Midbrain (tissue), 1 donor: ENCODE measurements around the gene NFIB.

ENCODE experiments used
- DNase-seq: peaks from one replicate; lab custom pipeline; 2025; lab: John Stamatoyannopoulos, UW

Gene NFIB

DNA sequence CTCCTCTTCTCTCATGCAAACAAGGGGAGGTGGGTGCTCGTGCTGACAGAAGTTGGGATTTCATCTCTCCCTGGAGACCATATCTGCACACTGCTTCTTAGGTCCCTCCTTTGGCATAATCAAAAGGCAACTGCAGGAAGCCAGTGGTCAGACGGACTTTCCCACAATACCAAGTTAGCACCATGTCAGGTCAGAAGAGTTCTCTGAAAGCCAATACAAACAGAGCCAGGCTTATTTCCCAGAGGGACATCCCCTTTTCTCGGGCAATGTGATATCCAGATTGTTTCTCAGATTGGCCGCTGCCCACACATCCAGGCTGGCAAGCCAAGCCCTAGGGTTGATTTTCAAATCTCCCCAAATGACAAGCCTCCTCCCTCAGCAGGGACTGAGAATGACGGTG, 241.1 kb downstream of the NFIB start:
- no peak for DNase-seq

DNA sequence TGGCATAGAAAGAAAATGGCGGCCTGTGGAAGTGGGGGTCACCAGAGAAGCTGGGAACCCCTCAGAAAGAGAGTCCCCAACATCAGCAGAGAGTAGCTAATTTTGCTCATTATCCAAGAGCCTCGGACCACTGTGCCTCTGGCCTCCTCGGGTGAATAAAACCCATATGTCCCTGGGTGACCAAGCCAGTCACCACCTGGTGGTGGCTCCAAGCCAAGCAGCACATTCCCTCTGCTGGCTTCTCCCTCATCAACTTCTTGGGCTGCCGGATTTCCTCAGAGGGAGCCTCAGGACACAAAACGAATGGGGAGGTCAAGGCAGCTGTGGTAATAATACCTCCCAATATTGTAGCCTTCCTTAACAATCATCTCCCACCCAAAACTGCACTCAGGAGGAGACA, 242.5 kb downstream of the NFIB start:
- no peak for DNase-seq

DNA sequence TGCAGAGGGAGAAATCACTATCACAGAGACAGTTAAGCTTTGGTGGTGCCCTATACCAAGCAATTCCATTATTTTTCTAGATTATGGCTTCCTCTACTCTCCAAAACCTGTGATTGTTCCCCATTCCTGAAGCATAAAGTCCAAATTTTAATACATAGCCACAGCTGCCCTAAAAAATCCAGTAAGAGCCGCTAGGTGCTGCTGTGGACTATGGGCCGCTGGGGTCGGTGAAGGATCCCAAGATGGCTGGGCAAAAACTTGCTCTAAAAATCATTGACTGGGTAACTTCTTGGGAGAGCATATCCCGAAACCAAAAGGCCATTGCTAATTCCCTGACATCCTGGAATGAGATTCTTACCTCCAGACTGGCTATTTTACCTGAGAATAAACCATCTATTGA, 245.3 kb downstream of the NFIB start:
- no peak for DNase-seq

DNA sequence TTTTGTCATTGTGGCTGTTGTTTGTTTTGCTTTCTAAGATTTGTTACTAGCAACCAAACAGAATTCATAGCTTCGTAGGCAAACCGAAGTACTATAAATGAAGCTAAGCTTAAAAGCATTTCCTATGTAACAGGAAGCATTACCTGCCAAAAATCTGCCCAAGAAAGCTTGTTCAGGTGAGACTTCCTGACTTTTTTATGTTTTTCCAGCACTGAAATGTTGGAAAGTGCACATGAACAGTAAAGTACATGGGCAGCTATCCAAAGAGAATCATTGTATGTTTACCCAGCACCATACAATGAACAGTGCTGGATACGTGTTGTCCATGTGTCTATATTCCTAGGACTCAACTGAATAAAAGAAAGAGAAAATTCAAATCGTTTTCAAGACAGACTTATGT, 247.1 kb downstream of the NFIB start:
- no peak for DNase-seq

DNA sequence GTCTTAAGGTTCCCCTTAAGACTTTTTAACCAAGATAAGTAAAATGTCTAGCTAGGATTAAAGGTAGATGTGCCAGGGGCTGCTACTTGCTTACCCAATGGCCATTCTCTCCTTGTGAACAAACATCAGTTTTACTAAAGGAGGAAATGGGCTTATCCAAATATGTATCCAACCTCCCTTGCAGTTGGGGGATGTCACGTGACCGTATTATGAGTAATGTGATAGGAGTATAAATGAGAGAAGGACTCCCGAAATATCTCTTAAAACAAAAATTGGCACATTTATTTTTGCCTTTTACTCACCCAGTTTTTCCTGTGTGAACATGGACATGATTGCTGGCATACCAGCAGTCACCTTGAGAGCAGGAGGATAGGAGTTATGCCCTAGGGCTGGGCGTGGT, 247.9 kb downstream of the NFIB start:
- no peak for DNase-seq

DNA sequence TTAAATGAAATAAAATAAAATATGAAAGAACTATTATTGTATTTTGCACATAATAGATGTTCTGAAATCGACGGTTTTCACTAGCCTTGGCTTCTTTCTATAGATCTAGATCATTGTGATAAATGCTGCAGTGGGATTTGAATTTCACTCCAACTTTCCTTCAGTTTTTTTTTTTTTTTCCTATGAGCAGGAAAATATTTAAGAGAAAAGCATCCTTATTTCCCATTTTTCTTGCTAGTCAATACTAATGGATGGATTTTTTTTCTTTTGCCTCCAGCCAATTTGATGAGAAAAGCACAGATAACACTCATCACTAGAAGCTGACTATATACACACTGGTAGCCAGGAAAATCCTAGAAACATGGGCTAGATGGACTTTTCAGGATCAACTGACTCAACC, 249.0 kb downstream of the NFIB start:
- DNase-seq, result no peak

DNA sequence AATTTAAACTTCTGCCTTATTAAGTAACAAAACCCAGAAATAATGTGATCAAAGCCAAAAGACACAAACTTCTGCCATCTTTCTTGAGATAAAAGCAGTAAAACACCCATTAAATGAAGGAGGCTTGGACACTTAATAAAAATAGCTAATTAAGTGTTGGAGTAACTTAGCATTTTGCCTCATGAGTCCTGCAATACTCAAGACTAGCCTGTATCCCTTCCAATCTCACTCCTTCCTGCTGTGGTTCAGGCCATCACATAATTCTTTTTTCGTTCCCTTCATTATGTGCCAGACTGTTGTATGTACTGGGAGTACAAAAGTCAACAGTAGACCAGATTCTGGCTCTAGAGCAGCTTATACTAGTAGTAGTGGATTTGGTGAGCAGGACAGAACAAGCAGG, 250.2 kb downstream of the NFIB start:
- no peak for DNase-seq

DNA sequence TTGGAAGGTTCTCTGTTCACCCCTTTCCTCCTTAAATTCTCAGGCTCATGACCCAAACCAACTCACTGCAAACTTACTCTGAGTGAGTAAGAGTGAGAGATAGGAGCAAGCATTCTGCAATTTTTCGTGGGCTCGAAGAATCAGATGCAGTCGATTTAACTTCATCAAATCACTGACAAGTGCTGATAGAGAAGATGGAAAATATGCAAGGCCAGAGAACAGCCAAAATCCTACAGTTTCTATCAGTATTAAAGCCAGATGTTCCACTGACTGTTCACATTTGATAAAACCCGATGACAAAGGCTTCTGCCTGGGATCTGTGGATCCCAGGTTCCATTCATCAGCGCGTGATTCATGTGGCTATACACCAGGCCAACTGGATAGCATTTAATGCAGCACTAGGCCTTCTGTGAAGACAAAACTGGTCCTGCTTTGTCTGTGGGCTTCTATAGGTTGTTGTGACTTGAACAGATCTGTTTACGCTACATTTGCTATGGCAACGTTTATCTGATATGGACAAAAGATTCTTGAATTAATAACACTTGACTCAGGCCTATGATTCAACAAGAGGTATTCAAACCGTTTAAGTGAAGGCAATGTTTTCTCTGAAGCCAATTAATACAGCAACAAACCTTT, 251.2 kb downstream of the NFIB start:
- no peak for DNase-seq

DNA sequence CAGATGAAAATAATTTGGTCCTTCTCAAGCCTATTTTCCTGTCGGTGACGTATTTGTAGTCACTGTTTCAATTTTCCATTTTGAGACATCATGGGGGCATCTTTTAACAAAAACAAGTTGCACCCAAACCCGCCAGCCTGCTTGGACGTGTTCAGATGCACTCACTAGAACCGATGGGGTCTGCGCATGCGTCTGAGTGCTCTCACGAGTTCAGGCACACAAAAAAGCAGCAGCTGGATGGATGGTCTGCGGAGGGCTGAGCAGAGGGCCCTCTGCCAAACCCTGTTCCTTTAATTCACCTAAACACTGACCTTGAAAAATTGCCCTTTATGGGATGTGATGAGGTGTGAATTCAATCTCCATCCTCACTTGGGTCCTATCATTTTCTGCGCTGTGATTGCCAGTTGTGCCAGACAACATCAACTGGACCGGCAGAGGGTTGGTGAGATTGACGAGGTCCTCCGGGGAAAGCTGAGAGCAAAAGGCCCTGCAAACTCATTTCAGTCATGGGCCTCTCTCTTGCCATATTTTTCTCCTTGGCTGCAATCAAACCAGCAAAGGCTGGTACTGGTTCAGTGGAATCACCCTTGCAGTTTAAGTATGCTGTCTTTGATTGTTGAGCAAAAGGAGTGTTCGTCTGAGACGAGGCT, 251.9 kb downstream of the NFIB start:
- DNase-seq, result no peak

DNA sequence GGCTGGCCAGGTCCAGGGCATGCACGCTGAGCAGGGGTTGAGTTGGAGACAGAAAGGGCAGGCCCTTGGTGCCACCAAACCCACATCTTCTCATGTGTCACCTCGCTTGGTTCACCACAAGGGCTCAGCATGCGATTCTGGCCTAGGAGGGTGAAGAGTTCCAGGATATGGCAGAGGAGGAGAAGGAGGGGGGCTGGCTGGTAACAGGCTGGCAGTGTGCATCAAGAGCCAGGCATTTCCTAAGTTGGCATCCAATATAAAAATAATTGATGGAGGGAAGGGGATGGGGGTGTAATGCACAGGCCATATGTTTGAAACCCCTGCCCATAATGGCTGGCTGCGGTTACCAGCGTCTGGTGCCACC, 255.6 kb downstream of the NFIB start:
- DNase-seq, result no peak

DNA sequence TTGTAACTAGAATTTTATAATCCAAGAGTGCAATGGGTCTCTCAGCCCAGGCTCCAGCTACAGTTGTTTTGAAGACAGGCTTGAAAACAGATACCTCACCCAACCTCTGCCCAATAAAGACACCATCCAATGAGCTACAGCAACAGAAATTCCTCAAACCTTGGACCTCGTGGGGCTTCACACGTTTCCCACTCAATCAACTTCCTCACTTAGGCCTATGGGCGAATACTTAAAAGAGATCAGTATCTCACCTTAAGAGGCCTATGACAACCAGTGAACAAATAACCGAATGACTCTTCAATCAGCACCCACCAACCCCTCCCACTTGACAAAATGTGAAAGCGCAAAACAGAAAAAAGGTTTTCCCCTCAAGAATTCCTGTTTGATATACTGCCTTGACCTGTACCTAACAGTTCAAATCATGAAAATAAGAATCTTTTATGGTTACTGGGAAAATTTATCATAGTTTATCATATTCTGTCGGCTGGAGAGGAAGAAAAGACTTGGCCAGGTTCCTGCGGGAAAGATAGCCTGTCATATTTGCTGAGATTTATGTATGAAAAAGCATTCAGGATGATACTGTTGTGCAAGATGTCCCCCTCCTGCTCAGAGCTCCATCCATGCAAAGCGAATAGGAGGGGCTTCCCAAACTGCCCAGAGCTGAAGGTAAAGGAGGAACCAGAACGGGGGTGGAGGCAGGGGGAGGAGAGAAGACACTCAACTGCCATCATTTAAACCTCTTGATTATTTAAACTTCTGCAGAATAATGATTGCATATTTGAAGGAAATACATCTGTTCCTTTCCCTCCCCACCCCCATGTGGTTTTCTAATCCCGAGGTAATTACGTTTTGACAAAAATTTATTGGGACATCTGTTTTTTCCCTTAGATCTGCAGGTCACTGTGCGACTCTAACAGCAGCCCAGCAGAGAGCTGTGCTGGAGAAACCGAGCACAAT, 256.3 kb downstream of the NFIB start:
- no peak for DNase-seq

DNA sequence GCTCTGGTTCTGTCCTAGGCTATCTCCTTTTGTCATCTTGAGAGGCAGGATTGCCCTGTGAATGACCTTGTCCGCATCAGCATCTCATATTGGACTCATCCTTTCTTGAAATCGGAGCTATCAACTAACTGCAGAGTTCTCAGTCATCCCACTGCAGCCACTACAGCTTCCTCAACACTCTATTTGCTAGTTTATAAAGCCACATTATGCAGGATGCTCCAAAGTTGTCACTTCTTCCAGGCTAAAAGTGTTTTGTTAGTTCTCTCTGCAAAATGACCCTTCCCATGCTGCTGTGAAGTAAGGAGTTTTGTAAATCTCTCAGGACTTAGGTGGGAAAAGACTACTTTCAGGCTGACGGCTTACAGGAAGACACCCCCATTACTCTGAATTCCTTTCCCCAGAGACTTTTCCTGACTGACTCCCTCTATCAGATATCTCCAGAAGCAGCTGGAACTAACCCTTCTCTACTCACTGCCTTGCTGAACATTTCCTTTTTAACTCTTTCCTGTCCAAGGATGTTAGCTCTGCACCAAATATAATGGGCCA, 257.6 kb downstream of the NFIB start:
- DNase-seq, result no peak

DNA sequence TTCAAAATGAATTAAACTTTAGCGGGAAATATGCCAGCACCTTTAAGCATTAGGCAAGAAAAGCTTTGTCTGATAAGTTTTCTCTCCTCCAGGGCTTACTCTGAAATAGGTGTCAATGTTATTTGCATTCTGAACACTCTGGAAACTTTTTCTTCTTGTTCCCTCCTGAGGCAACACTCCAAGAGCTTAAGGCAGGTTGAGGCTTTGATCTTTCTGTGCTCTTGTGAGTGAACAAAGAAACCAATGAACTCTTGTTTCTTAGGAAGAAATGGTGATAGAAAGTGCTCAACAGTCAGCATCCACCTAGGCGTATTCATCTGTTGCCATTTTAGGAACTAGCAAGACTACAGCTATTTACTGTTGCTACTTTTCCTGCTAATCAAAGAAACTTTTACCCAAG, 259.8 kb downstream of the NFIB start:
- no peak for DNase-seq

DNA sequence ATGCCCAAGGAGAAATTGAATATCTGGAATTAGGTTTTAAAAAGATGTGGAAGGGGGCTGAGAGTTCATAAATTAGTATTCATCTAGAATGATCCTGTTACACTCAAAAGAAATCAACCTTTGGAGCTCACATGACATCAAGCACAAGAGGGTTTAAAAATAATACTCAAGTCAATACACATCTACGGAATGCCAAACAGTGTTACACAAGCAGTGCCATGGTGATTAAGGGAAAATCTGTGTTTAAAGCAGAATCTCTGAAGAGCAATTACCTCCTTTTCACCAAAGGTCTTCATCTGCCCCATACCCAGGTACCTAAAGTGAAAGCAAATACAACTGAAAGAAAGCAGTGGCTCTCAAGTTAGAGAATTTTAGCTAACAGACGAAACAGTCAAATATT, 261.6 kb downstream of the NFIB start:
- no peak for DNase-seq

DNA sequence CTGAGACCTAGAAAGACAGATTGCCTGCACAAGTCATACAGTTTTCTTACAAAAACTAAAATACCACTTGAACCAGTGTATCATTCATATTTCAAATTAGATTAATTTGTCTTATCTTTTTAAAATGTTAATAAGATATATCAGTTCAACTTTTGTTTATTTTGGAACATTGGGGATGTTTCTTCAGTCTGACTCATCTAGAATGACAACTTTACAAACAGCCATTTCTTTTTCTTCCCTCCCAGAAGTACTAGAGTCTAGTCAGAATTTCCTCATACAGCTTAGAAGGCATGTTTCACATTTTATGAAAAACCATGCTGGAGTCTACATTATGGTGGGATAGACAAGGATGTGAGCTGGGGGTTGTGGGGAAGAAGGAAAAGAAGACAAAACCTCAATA, 262.5 kb downstream of the NFIB start:
- DNase-seq, result no peak

DNA sequence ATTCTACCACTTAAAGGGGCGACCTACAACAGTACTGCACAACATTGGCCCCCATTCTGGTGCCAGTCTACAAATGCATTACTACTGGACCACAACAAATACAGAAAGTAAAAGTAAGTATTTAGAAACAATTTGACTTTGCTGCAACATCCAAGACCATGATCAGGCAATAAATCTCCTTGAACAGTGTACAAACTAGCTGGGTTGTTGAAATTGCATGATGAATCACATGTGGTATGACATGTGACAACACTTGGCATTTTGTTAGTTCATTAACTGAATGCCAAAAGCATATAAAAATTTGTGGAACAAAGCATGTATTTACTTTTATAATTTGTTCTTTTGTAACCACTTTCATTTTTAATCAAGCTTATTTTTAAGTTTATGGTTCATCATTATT, 270.5 kb downstream of the NFIB start:
- no peak for DNase-seq

DNA sequence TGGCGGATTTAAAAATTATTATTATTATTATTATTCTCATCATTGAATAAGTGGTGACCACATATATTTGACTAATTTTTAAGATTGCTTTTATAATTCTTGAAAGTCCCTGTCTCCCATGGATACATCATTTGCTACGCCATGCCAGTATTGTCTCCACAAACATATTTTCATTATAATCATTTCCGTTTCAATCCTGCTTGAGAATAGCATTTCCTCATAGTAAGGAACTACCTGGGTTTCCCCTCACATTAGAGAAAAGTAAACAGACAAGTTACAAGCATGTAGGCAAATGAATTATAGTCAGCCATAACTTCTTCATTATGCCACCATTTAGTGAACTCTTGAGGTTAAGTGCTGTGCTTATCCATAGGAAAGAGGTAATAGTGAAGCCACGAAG, 276.6 kb downstream of the NFIB start:
- no peak for DNase-seq

DNA sequence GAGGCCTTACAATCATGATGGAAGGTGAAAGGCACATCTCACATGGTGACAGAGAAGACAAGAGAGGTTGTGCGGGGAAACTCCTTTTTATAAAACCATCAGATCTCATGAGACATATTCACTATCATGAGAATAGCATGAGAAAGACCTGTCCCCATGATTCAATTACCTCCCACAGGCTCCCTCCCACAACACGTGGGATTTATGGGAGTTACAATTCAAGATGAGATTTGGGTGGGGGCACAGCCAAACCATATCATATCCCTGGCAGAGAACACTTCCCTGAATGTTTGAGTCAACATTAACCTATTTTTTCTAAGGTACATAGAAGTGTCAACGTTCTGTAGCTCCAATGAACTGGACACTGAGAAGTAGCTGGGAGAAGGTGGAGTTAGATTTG, 280.9 kb downstream of the NFIB start:
- no peak for DNase-seq
